Activated gamma-delta T cell (primary cell): ENCODE data around the gene CNNM3.
A peak's percentile ranks its signal among the peaks of the same experiment; 100 is the strongest.
"Not testable (repeated sequence)": the region's sequence is repeated elsewhere in the genome, so short reads cannot be mapped to it uniquely, and the experiment has no call there.

ENCODE experiments used
- DNase-seq: peaks from one replicate; lab custom pipeline; 2025; lab: John Stamatoyannopoulos, UW

Gene CNNM3

GRCh38 chr2:96839875-96840850, 24.1 kb downstream of the CNNM3 start:
- DNase-seq = no peak

GRCh38 chr2:96841701-96842495, 25.8 kb downstream of the CNNM3 start:
- no peak for DNase-seq

GRCh38 chr2:96842600-96842999, 26.5 kb downstream of the CNNM3 start:
- no peak for DNase-seq

DNA sequence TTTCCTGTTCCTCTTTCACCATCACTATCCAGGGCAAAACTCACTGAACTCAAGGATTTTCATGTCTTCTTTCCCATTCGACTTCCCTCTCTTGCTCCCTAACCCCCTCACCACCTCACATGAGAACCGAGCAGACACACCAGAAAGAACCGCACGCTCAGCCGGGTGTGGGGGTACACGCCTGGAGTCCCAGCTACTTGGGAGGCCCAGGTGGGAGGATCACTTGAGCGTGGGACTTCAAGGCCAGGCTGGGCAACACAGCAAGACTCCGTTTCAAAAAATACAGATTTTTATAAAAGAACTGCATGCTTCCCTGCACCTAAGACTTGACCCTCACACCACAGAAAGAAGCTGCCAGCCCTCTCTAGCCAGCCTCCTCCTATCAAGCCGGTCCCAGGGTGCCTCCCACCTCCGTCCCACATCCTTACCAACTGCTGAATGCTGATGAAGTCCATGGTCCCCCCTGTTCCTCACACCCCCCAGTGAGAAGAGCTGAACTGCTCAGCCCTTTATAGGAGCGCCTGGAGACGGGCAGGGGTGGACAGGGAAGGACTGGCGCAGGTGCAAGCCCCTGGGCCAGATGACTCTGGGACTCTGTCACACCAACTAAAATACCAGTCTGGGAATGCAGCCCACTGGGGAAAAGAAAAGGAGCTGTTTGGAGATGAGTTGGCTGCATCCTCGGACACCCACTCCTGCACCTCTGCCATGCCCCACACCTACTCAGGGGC, 27.6 kb downstream of the CNNM3 start, which contains the start of gene ANKRD23:
Gene ANKRD23 (minus strand): TSS at position 484 of the 731 bp plus-strand sequence. CDS start 29 bp downstream, at position 455.
- no peak for DNase-seq

DNA sequence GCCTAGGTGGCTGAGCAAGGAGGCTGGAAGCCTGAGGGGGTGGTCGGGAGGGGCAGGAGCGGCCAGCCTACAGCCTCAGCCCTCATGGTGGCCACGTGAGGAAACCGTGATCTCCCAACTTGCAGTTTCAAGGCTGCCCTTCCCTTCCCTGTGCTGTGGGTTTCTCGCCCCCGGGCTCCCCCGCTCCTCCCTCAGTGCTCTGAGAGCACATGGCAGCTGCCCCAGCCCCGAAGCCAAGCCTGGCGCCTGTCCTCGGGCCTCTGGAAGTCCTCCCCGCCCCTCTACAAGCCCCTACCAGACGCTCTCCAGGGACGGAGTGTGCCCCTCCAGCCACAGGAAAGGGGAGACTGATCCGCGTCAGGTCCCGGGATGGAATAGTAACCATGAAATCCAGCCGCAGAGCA, 28.3 kb downstream of the CNNM3 start:
- no peak for DNase-seq

DNA sequence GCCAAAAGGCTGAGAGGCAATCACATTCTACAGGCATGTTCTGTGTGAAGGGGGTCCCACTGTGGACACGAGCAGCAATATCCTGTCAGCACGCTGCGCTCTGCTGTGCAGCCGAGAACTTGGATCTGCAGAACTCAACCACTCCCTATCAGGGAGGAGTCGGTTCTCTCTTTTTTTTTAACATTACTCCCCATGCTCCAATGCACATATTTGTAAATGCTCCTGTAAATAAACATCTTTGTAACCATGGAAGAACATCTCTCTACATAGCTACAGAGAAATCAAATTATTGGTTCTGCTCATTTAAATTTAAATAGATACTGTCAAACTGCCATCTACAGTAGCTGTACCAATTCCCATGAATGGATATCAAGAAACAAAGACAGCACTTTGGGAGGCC, 30.8 kb downstream of the CNNM3 start:
- no peak for DNase-seq

DNA sequence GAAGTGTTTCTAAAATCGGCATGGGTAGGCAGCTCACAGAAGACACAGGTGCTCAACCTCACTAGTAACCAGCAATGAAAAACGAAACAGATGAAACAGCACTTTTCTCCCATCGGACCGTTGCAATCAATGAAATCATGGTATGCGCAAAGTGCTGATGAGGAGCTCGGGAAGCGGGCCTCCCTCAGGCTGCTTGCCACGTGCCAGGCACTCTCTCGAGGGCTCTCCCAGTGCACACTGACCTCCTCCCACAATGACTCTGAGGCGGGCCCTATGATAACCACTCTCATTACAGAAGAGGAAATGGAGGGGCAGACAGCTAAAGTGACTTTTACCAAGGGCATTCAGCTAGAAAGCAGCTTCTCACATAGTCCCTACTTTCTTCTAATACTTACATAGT, 31.5 kb downstream of the CNNM3 start:
- DNase-seq = no peak

DNA sequence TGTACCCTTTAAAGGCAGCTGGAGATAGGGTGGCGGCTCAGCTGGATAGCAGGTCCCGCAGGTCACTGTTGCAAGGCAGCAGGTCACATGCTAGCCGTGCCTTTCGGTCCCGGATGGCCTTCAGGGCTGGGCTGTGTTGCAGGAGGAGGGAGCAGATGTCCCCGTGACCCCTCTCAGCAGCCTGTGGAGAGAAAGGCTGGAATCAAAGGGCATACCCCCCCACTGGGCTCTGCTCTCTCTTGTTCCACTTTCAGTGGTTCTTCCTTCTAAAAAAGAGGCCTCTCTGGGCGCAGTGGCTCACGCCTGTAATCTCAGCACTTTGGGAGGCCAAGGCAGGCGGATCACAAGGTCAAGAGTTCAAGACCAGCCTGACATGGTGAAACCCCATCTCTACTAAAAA, 32.2 kb downstream of the CNNM3 start:
- DNase-seq = no peak

DNA sequence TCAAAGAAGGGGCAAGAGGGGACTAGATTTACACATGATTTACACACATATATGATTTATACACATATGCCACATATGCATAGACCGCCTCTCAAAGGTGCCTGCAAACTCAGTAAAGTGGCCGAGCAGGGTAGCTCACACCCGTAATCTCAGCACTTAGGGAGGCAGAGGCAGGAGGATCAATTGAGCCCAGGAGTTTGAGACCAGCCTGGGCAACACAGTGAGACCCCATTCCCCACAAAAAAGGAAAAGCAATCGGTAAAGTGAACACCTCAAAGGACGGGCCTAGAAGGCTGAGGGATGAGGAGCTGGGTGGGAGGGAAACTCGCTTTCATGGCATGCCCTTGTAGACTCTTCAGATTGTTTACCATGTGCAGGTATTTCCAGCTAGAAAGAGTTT, 36.6 kb downstream of the CNNM3 start:
- DNase-seq = no peak

DNA sequence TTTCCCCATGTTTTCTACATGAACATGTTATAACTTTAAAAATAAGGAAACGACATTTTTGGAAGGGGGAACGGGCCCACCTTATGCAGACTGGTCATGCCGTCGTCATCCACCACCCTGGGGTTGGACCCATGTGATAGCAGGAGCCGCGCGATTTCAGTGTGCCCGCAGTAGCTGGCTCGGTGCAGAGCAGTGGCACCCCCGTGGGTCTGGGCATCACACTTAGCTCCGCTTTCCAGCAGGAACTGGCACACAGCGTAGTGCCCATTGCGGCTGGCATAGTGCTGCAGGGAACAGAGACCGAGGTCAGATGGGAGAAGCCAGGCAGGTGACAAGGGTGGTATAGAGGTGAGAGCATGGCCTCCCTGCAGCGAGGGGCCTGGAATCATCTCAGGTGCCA, 37.3 kb downstream of the CNNM3 start:
- DNase-seq = no peak

GRCh38 chr2:96856776-96857666, 41.0 kb downstream of the CNNM3 start:
- no peak for DNase-seq

DNA sequence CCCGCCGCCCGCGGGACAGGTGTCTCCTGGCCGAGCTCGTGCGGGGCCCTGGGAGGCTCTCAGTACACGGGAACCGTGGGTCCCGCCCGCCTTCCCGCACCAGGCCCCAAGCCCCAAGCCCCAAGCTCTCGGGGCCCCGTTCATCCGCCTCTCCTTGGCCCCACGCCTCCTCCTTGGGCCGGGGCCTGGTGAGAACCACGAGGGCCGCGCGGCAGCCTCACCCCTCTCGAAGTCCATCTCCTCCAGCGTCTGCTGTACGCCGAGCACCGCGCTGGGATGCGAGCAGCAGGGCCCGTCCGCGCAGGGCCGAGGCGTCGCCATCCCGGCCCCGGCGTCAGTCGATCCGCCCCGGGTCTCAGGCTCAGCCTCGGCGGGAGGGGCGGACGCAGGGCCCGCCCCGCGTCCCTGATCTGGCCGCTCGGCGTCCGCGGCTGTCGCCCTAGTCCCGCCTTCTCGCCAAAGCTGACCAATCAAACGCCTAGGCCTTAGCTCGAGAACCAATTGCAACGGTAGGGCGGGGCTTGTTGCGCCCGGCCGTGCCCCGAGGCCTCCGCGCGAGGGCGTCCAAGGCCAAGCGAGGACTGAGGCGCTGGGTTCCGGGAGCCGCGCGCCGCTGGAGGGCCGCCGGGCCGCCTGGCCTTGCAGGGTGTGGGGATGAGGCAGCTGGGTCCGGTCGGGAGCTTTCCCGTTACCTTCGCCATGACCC, 41.8 kb downstream of the CNNM3 start, which contains the start of gene ANKRD39:
Gene ANKRD39 (minus strand): TSS at position 350 of the 706 bp plus-strand sequence. CDS start 29 bp downstream, at position 321.
- DNase-seq = peak; percentile 89

- no peak for DNase-seq
Measured at GRCh38 chr2:96859099-96859649, 43.1 kb downstream of the CNNM3 start.

DNA sequence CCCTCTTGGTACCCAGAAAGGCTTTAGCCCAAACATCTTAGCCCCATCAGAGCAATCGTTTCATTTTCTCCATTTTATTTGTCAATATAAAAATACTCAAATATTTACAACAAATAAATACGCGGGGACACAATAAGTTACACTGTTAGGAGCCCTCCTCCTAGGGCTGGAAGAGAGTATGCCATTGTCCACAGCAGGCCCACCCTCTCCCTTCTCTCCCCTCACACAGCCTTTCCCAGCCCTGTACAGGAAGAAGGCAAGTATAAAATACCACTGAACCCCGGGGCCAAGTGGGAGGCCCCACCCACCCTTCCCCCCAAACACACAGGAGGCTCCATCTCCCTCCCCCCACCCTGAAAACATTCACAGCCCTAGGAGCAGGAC, 43.6 kb downstream of the CNNM3 start:
- DNase-seq = no peak

DNA sequence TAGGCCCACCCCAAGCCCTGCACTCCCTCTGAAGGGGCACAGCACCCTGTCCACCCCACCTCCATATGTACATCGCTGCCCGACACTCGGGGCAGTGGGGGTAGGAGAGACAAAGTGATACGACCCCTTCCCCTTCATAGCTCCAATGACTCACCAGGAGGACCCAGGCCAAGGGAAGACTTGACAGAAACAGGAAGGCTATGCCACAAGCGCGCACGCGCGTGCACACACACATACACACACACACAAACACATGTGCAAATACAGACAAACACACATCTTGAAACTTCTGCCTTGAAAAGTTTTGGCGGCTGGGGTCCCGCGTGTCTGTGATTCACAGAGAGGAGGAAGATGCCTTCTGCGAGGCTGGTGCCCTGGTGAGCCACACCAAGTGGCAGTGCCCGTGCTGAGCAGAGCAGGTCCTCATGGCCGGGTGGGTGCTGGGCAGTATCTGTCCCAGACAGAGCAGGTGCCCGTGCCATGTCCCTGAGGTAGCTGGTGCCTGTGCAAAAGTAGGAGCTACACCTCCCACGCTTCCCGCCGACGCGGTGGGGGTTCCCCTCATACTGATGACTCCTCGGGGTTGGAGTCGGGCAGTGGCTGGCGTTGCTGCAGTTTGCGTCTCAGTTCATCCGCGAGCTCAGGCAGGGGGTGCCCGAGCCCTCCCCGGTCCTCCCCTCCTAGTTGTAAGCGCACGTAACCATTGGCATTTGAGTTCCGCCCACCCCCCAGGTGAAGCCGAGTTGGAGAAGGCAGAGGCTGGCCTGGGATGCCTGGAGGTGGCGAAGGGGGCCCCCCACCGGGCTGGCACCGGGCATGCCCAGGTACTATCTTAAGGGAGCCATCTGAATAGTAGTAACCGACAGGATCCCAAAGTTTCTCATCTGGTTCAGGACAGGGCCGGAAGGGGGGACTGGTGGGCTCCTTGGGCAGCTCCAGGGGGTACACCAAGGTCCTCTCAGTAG, 44.3 kb downstream of the CNNM3 start:
- peak; percentile 19 for DNase-seq

GRCh38 chr2:96861074-96861473, 45.0 kb downstream of the CNNM3 start:
- DNase-seq = no peak

DNA sequence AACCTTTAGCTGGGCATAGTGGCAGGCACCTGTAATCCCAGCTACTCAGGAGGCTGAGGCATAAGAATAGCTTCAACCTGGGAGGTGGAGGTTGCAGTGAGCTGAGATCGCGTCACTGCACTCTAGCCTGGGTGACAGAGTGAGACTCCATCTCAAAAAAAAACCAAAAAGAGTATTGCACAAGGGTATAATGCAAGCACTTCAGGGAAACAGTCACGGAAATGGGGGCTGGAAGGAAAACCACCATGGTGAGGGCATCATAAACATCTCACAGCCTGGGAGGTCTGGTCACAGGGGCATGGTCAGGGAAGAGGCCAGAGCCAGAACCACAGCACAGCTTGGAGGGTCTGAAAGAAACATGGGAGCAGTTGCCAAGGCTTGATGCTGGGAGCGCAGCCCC, 47.0 kb downstream of the CNNM3 start:
- not testable (repeated sequence) for DNase-seq

DNA sequence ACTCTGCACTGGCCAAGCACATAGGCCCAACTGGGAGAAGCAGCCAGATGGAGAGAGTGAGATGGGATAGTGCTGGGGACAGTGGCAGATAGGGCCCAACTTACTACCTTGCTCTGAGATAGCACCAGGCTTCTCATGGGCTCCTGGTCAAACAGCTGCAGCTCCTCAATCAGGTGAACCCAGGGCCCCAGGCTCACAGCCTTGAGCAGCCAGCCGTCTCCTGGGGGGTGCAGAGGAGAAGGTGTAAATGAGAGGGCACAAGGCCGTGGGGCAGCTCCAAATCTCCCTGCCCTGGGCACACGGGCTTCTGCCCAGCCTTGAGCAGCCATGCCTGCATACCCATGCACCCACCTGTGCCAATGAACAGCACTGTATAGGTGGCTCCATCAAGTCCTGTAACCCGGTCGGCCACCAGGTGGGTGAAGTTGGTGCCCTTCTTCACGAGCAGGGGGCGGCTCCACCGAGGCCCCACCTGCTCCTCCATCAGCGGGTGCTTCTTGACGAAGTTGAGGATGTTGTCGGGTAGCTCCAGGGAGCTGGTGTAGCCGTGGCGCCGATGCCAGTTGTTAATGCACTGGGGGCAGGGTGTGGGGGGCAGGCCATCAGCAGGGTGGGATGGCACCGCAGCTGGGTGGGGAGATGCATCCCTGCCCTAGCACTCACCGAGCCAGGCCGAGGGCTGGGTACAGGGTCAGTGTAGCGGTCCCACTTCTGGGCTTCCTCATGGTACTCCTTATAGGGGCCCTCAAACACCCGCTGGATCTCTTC, 47.7 kb downstream of the CNNM3 start:
- DNase-seq = no peak
